HCT116 (cell line): Measurements from ENCODE around the gene SUMO3. TPM values are rescaled to one million over a fixed set of nuclear protein-coding genes. Genes with fewer than 3 reads are reported as not detected.

Source experiments
- ATAC-seq: fragments of 200-7000 bp; cut with Tn5 transposase; 2 replicates; pipeline ENCODE4 v1.9.1; 2020; ENCODE audit warnings: mild to moderate bottlenecking, moderate library complexity
- BruUV-seq: library from RNA; stranded (reverse); fragments of 400-500 nt; replicated peaks from 2 replicates; lab custom pipeline; 2021; lab: Mats Ljungman, UMichigan
- CTCF ChIA-PET: fragments of 300-600 bp; sonication (Branson Sonifier 250); formaldehyde crosslinking; loops from one replicate; lab custom pipeline; 2021; ENCODE audit warnings: antibody characterized with exemption; lab: Charles Lee
- POLR2A ChIA-PET: fragments of 300-600, 350-600 bp; sonication (Branson Sonifier 250); formaldehyde crosslinking; loops from one replicate; lab custom pipeline; 2021; ENCODE audit warnings: antibody characterized with exemption; lab: Charles Lee
- RAD21 ChIA-PET, 2 experiments: fragments of 300-600 bp; sonication (Branson Sonifier 250); formaldehyde crosslinking; loops; one replicate each; lab custom pipeline; 2023; ENCODE audit warnings: low total read pairs in 2 of 2; ENCODE audit not compliant: uncharacterized antibody in 2 of 2, unreplicated experiment in 2 of 2, low non-redundant PET in 1 of 2; lab: Charles Lee
- DNase-seq: peaks from one replicate; pipeline ENCODE4 v3.0.0-alpha.2; 2010; ENCODE audit warnings: low read depth, low spot score
- H2AFZ ChIP-seq: fragments of 200-600 bp; shearing (Covaris generic), sonication (generic); 2 replicates; pipeline ENCODE4 v1.6.1; 2017; ENCODE audit warnings: low read depth, mixed run types, mixed read lengths, antibody characterized with exemption, low read length; ENCODE audit not compliant: poor library complexity, severe bottlenecking
- H3K27ac ChIP-seq: 2 replicates; pipeline ENCODE4 v1.5.1; 2012; ENCODE audit warnings: low read depth, low read length
- H3K27me3 ChIP-seq: fragments of 200-600 bp; sonication (generic); 2 replicates; pipeline ENCODE4 v1.6.1; 2016; ENCODE audit warnings: mixed run types, low read length, mixed read lengths; ENCODE audit not compliant: insufficient read depth
- H3K36me3 ChIP-seq, 2 experiments: fragments of 200-500 bp in 1 of 2; fragments of 200-600 bp in 1 of 2; sonication (Bioruptor generic) in 1 of 2; sonication (generic) in 1 of 2; 2 replicates each; pipeline versions ENCODE4 v1.5.1 to v1.6.1; 2014 to 2016; ENCODE audit warnings: low read length in 2 of 2, inconsistent platforms in 1 of 2, mixed read lengths in 1 of 2, mixed run types in 1 of 2; ENCODE audit not compliant: insufficient read depth in 2 of 2, control insufficient read depth in 1 of 2
- H3K4me1 ChIP-seq, 2 experiments: fragments of 200-600 bp in 1 of 2; sonication (generic) in 1 of 2; 2 replicates each; pipeline versions ENCODE4 v1.5.1 to v1.6.1; 2012 to 2017; ENCODE audit warnings: low read length in 2 of 2, inconsistent platforms in 1 of 2, mild to moderate bottlenecking in 1 of 2, mixed read lengths in 1 of 2, mixed run types in 1 of 2, moderate library complexity in 1 of 2; ENCODE audit not compliant: insufficient read depth in 2 of 2, control insufficient read depth in 1 of 2
- H3K4me2 ChIP-seq: fragments of 200-600 bp; sonication (generic); 2 replicates; pipeline ENCODE4 v1.6.1; 2017; ENCODE audit warnings: mixed run types, low read length, mixed read lengths
- H3K4me3 ChIP-seq, 2 experiments: fragments of 200-600 bp in 1 of 2; sonication (generic) in 1 of 2; replicated peaks in 1 of 2; 2 replicates each; pipeline ENCODE4 v1.5.1; 2011 to 2016; ENCODE audit warnings: low read length in 2 of 2, control low read depth in 1 of 2, low read depth in 1 of 2, mild to moderate bottlenecking in 1 of 2, mixed read lengths in 1 of 2, mixed run types in 1 of 2
- H3K79me2 ChIP-seq: fragments of 200-600 bp; sonication (generic); 2 replicates; pipeline ENCODE4 v1.6.1; 2017; ENCODE audit warnings: mild to moderate bottlenecking, mixed run types, low read length, moderate library complexity, mixed read lengths; ENCODE audit not compliant: insufficient read depth
- H3K9ac ChIP-seq: fragments of 200-600 bp; sonication (generic); 2 replicates; pipeline ENCODE4 v1.6.1; 2016; ENCODE audit warnings: low read length, mixed read lengths
- H3K9me2 ChIP-seq: fragments of 200-600 bp; sonication (generic), shearing (Covaris generic); 2 replicates; pipeline ENCODE4 v1.6.1; 2017; ENCODE audit warnings: mixed run types, mild to moderate bottlenecking, moderate library complexity; ENCODE audit not compliant: insufficient read depth
- H3K9me3 ChIP-seq, 2 experiments: fragments of 200-500 bp in 1 of 2; fragments of 200-600 bp in 1 of 2; sonication (Bioruptor generic) in 1 of 2; sonication (generic) in 1 of 2; 2 replicates each; pipeline ENCODE4 v1.6.1; 2014 to 2017; ENCODE audit warnings: low read length in 2 of 2, mixed read lengths in 2 of 2, inconsistent platforms in 1 of 2, low read depth in 1 of 2, mild to moderate bottlenecking in 1 of 2, mixed run types in 1 of 2, moderate library complexity in 1 of 2; ENCODE audit not compliant: control insufficient read depth in 1 of 2, insufficient read depth in 1 of 2
- H4K20me1 ChIP-seq: fragments of 200-600 bp; sonication (generic), shearing (Covaris generic); 2 replicates; pipeline ENCODE4 v1.6.1; 2017; ENCODE audit warnings: mixed run types, mild to moderate bottlenecking, moderate library complexity; ENCODE audit not compliant: insufficient read depth
- ATF3 ChIP-seq: IDR thresholded peaks from 2 replicates; pipeline ENCODE4 v1.6.1; 2012
- EGR1 ChIP-seq: IDR thresholded peaks from 2 replicates; pipeline ENCODE4 v1.6.1; 2012; ENCODE audit warnings: low read depth
- EZH2 ChIP-seq: fragments of 200-600 bp; sonication (generic); IDR thresholded peaks from 2 replicates; pipeline ENCODE4 v1.6.1; 2017; ENCODE audit warnings: antibody characterized with exemption, mixed run types
- EZH2phosphoT487 ChIP-seq: fragments of 200-600 bp; IDR thresholded peaks from 2 replicates; pipeline ENCODE4 v1.6.1; 2018; ENCODE audit warnings: antibody characterized with exemption, borderline replicate concordance
- FOSL1 ChIP-seq: IDR thresholded peaks from 2 replicates; pipeline ENCODE4 v1.6.1; 2012; ENCODE audit warnings: low read depth
- JUND ChIP-seq: IDR thresholded peaks from 2 replicates; pipeline ENCODE4 v1.6.1; 2012
- POLR2A ChIP-seq: IDR thresholded peaks from 2 replicates; pipeline ENCODE4 v1.7.0; 2011; ENCODE audit warnings: borderline replicate concordance; ENCODE audit not compliant: insufficient read depth, insufficient read length; ENCODE audit errors: extremely low read depth
- POLR2AphosphoS5 ChIP-seq: IDR thresholded peaks from 2 replicates; pipeline ENCODE4 v1.6.1; 2011; ENCODE audit warnings: mild to moderate bottlenecking, low read depth, low read length, moderate library complexity
- REST ChIP-seq: IDR thresholded peaks from 2 replicates; pipeline ENCODE4 v1.6.1; 2012; ENCODE audit warnings: low read depth
- SIN3A ChIP-seq: IDR thresholded peaks from 2 replicates; pipeline ENCODE4 v1.6.1; 2012; ENCODE audit warnings: low read depth
- SP1 ChIP-seq: IDR thresholded peaks from 2 replicates; pipeline ENCODE4 v1.6.1; 2012; ENCODE audit warnings: low read depth
- TCF7L2 ChIP-seq: IDR thresholded peaks from 2 replicates; pipeline ENCODE4 v1.7.0; 2011; ENCODE audit warnings: borderline replicate concordance, inconsistent platforms; ENCODE audit not compliant: insufficient read depth, insufficient read length; ENCODE audit errors: extremely low read depth
- ZBTB33 ChIP-seq: IDR thresholded peaks from 2 replicates; pipeline ENCODE4 v1.6.1; 2011; ENCODE audit warnings: mild to moderate bottlenecking, low read length, moderate library complexity; ENCODE audit not compliant: insufficient replicate concordance; ENCODE audit errors: extremely low read depth
- ZFX ChIP-seq: fragments of 450-650 bp; IDR thresholded peaks from 2 replicates; pipeline ENCODE4 v1.6.1; 2017
- ZNF274 ChIP-seq: fragments of 200-500 bp; sonication (Bioruptor generic); IDR thresholded peaks from 2 replicates; pipeline ENCODE4 v1.6.1; 2014; ENCODE audit warnings: mild to moderate bottlenecking, low read depth, low read length, inconsistent platforms
- intact Hi-C: fragments of 100-400 bp; cut with micrococcal nuclease; formaldehyde crosslinking; loops from 2 replicates; pipeline ENCODE4 v1.10.0; 2022
- total RNA-seq: library from RNA; stranded (reverse); gene quantifications from one replicate; pipeline ENCODE4 v1.2.1, GENCODE V29; 2021; ENCODE audit not compliant: unreplicated experiment

The SUMO3 gene
- total RNA-seq, 1 experiment from 2014 or later: 31.5 TPM

GRCh38 chr21:44799646-44800045 is 18.2 kb downstream of the SUMO3 start (continued):
- TF ChIP-seq REST: no peak
- no peak for TF ChIP-seq TCF7L2
- no peak for TF ChIP-seq ZFX
- TF ChIP-seq SP1: no peak
- no peak for TF ChIP-seq ZBTB33

GRCh38 chr21:44797775-44798174 is 20.1 kb downstream of the SUMO3 start:
- Histone ChIP-seq H3K79me2 (peaks cover 93% of the 10 kb centered on the region), H2AFZ (no peak overlapping the region), H3K4me2 (no peak overlapping the region), H4K20me1 (peaks cover 31% of the 10 kb centered on the region; the same call in 1 of the 2 replicates), H3K4me1 (peaks cover 6 to 16% of the 10 kb centered on the region in 2 experiments), H3K27ac (no peak overlapping the region), H3K9me3 (no peaks in the 10 kb centered on the region), H3K27me3 (no peaks in the 10 kb centered on the region), H3K36me3 (peaks cover 9 to 26% of the 10 kb centered on the region in 2 experiments; a peak in 3 of 4 replicates), H3K9ac (no peak overlapping the region), H3K9me2 (no peaks in the 10 kb centered on the region), H3K4me3 (no peak overlapping the region)
- no TSS peak for BruUV-seq
- no peak for DNase-seq
- no peak for ATAC-seq
- ChIA-PET POLR2A (interaction anchor here (0.7 kb wide), 1 partner anchor 464 kb away, joined by 3 read pairs; no protein-coding TSS in a partner anchor), CTCF (interaction anchor here (0.7 kb wide), 1 partner anchor 880 kb away, joined by 3 read pairs; no protein-coding TSS in a partner anchor), RAD21 (interaction anchor here in 1 of 2 experiments (0.6 kb wide), 1 partner anchor 76 kb away, joined by 6 read pairs; the partner anchor contains the start of gene PTTG1IP)
- TF ChIP-seq TCF7L2 (no peak), ATF3 (no peak), FOSL1 (no peak), EZH2phosphoT487 (no peak), ZFX (no peak), JUND (no peak), REST (no peak), EZH2 (no peak), SP1 (no peak), POLR2AphosphoS5 (no peak), POLR2A (no peak), ZNF274 (no peak), EGR1 (no peak), SIN3A (no peak)
- intact Hi-C loops: no loop called here
